Measurements from ENCODE around the gene NANOS3. TPM values are rescaled to one million over a fixed set of nuclear protein-coding genes. Genes with fewer than 3 reads are reported as not detected.

NANOS3 gene
- total RNA-seq, 1 experiment from 2014 or later: 1.2 TPM

GRCh38 chr19:13882836-13883235 lies 5.9 kb downstream of the NANOS3 start:
- CTCF ChIA-PET: no interaction called here
- no peak overlapping the region for H3K27ac Mint-ChIP-seq (ENCODE audit: unreplicated experiment)
- no peaks in the 10 kb centered on the region for H3K27me3 Mint-ChIP-seq (ENCODE audit: unreplicated experiment)
- no peak for DNase-seq
- H3K36me3 Mint-ChIP-seq (ENCODE audit: insufficient read depth, unreplicated experiment): no peaks in the 10 kb centered on the region
- no TSS peak for BruUV-seq (replicated peaks)
- no peak overlapping the region for H3K4me3 Mint-ChIP-seq (ENCODE audit: low read depth, unreplicated experiment)
- intact Hi-C loops (cut with micrococcal nuclease; ENCODE audit: unreplicated experiment): no loop called here
- TF ChIP-seq CTCF (IDR thresholded peaks at IDR 0.05; ENCODE audit: unreplicated experiment): no peak
- H3K4me1 Mint-ChIP-seq (ENCODE audit: low read depth, unreplicated experiment): no peaks in the 10 kb centered on the region
- no peaks in the 10 kb centered on the region for H3K9me3 Mint-ChIP-seq (ENCODE audit: low read depth, unreplicated experiment)

GRCh38 chr19:13883516-13884064 lies 6.7 kb downstream of the NANOS3 start:
- DNase-seq: no peak
- no peaks in the 10 kb centered on the region for H3K4me1 Mint-ChIP-seq (ENCODE audit: low read depth, unreplicated experiment)
- no peaks in the 10 kb centered on the region for H3K9me3 Mint-ChIP-seq (ENCODE audit: low read depth, unreplicated experiment)
- CTCF ChIA-PET: no interaction called here
- H3K36me3 Mint-ChIP-seq (ENCODE audit: insufficient read depth, unreplicated experiment): no peaks in the 10 kb centered on the region
- no TSS peak for BruUV-seq (replicated peaks)
- H3K4me3 Mint-ChIP-seq (ENCODE audit: low read depth, unreplicated experiment): no peak overlapping the region
- no peaks in the 10 kb centered on the region for H3K27me3 Mint-ChIP-seq (ENCODE audit: unreplicated experiment)
- TF ChIP-seq CTCF (IDR thresholded peaks at IDR 0.05; ENCODE audit: unreplicated experiment): no peak
- H3K27ac Mint-ChIP-seq (ENCODE audit: unreplicated experiment): no peak overlapping the region
- intact Hi-C loops (cut with micrococcal nuclease; ENCODE audit: unreplicated experiment): no loop called here

- DNase-seq: no peak
- H3K36me3 Mint-ChIP-seq (ENCODE audit: insufficient read depth, unreplicated experiment): no peaks in the 10 kb centered on the region
- H3K9me3 Mint-ChIP-seq (ENCODE audit: low read depth, unreplicated experiment): no peaks in the 10 kb centered on the region
- no peak overlapping the region for H3K4me3 Mint-ChIP-seq (ENCODE audit: low read depth, unreplicated experiment)
- no TSS peak for BruUV-seq (replicated peaks)
- intact Hi-C loops (cut with micrococcal nuclease; ENCODE audit: unreplicated experiment): no loop called here
- no peaks in the 10 kb centered on the region for H3K27me3 Mint-ChIP-seq (ENCODE audit: unreplicated experiment)
- H3K27ac Mint-ChIP-seq (ENCODE audit: unreplicated experiment): no peak overlapping the region
- CTCF ChIA-PET: interaction anchor here (0.5 to 0.6 kb wide), 2 partner anchors 64 to 274 kb away, joined by 3 to 4 read pairs; no protein-coding TSS in a partner anchor
- no peaks in the 10 kb centered on the region for H3K4me1 Mint-ChIP-seq (ENCODE audit: low read depth, unreplicated experiment)
- no peak for TF ChIP-seq CTCF (IDR thresholded peaks at IDR 0.05; ENCODE audit: unreplicated experiment)
Measured at GRCh38 chr19:13884726-13885591, 8.0 kb downstream of the NANOS3 start.

GRCh38 chr19:13885826-13886365 lies 9.0 kb downstream of the NANOS3 start:
- Mint-ChIP-seq H3K36me3 (ENCODE audit: insufficient read depth, unreplicated experiment) (no peaks in the 10 kb centered on the region), H3K27me3 (ENCODE audit: unreplicated experiment) (no peaks in the 10 kb centered on the region), H3K27ac (ENCODE audit: unreplicated experiment) (no peak overlapping the region), H3K9me3 (ENCODE audit: low read depth, unreplicated experiment) (no peaks in the 10 kb centered on the region), H3K4me1 (ENCODE audit: low read depth, unreplicated experiment) (no peaks in the 10 kb centered on the region), H3K4me3 (ENCODE audit: low read depth, unreplicated experiment) (no peak overlapping the region)
- no TSS peak for BruUV-seq (replicated peaks)
- CTCF ChIA-PET: no interaction called here
- intact Hi-C loops (cut with micrococcal nuclease; ENCODE audit: unreplicated experiment): no loop called here
- no peak for DNase-seq
- no peak for TF ChIP-seq CTCF (IDR thresholded peaks at IDR 0.05; ENCODE audit: unreplicated experiment)
